Measurements from ENCODE around the gene CSF3. TPM values are rescaled to one million over a fixed set of nuclear protein-coding genes. Genes with fewer than 3 reads are reported as not detected.

Gene CSF3
- total RNA-seq, 1 experiment from 2014 or later, result not detected

- no peak for TF ChIP-seq ZBTB43 (CRISPR knock-in tag; IDR thresholded peaks at IDR 0.05)
- no peak for TF ChIP-seq NR2C2 (CRISPR knock-in tag; IDR thresholded peaks at IDR 0.05)
Measured at GRCh38 chr17:40020146-40020545, 4.9 kb downstream of the CSF3 start (continued).

- DNase-seq (ENCODE audit: low spot score) (no peak), ATAC-seq (no peak)
- H3K27ac Mint-ChIP-seq, result peak overlapping the region; percentile 53; the same call in 1 of the 2 replicates
- no peaks in the 10 kb centered on the region for H3K9me3 Mint-ChIP-seq
- ChIA-PET CTCF (interaction anchor here (0.5 to 2.0 kb wide), 8 partner anchors 9 to 181 kb away, joined by 3 to 11 read pairs (median 4); no protein-coding TSS in a partner anchor), POLR2A (interaction anchor here (1.0 kb wide), 1 partner anchor 106 kb away, joined by 4 read pairs; no protein-coding TSS in a partner anchor)
- H3K4me3 Mint-ChIP-seq, result no peak overlapping the region
- no peaks in the 10 kb centered on the region for H3K27me3 Mint-ChIP-seq (ENCODE audit: low read depth)
- H3K4me1 Mint-ChIP-seq, result peaks cover 24% of the 10 kb centered on the region
- peaks cover 29% of the 10 kb centered on the region for H3K36me3 Mint-ChIP-seq
- no peak for TF ChIP-seq CTCF (IDR thresholded peaks at IDR 0.05)
Measured at GRCh38 chr17:40021451-40021971, 6.3 kb downstream of the CSF3 start.

GRCh38 chr17:40022497-40022896, 7.3 kb downstream of the CSF3 start:
- Mint-ChIP-seq H3K27ac (no peak overlapping the region), H3K4me3 (no peak overlapping the region), H3K9me3 (no peaks in the 10 kb centered on the region), H3K36me3 (peaks cover 31% of the 10 kb centered on the region), H3K27me3 (ENCODE audit: low read depth) (no peaks in the 10 kb centered on the region), H3K4me1 (peaks cover 21% of the 10 kb centered on the region)
- CTCF ChIA-PET, result interaction anchor here (1.0 to 2.0 kb wide), 4 partner anchors 10 to 64 kb away, joined by 3 to 11 read pairs (median 7); no protein-coding TSS in a partner anchor
- TF ChIP-seq MYBL2 (CRISPR knock-in tag; IDR thresholded peaks at IDR 0.05) (no peak), NFE2L1 (CRISPR knock-in tag; IDR thresholded peaks at IDR 0.05) (no peak), ZNF416 (CRISPR knock-in tag; IDR thresholded peaks at IDR 0.05) (no peak), E2F5 (CRISPR knock-in tag; IDR thresholded peaks at IDR 0.05) (no peak), CREB1 (CRISPR knock-in tag; IDR thresholded peaks at IDR 0.05) (no peak), FOXP1 (CRISPR knock-in tag; IDR thresholded peaks at IDR 0.05; ENCODE audit: borderline replicate concordance) (no peak), TEAD4 (CRISPR knock-in tag; IDR thresholded peaks at IDR 0.05) (no peak)
- DNase-seq (ENCODE audit: low spot score) (no peak), ATAC-seq (no peak)
- POLR2A ChIA-PET, result interaction anchor here (1.0 kb wide), 1 partner anchor 107 kb away, joined by 4 read pairs; no protein-coding TSS in a partner anchor

GRCh38 chr17:40022961-40023541, 7.8 kb downstream of the CSF3 start:
- H3K36me3 Mint-ChIP-seq, result peaks cover 31% of the 10 kb centered on the region
- H3K4me1 Mint-ChIP-seq, result peaks cover 16% of the 10 kb centered on the region
- no peak overlapping the region for H3K4me3 Mint-ChIP-seq
- ChIA-PET POLR2A (no interaction called here), CTCF (interaction anchor here (1.0 to 1.2 kb wide), 2 partner anchors 12 to 63 kb away, joined by 3 to 5 read pairs; no protein-coding TSS in a partner anchor)
- H3K27ac Mint-ChIP-seq, result no peak overlapping the region
- no peak for TF ChIP-seq CREB1 (CRISPR knock-in tag; IDR thresholded peaks at IDR 0.05)
- no peak for TF ChIP-seq CREM (CRISPR knock-in tag; IDR thresholded peaks at IDR 0.05)
- no peak for TF ChIP-seq SOX15 (CRISPR knock-in tag; IDR thresholded peaks at IDR 0.05)
- no peak for TF ChIP-seq GTF2I (CRISPR knock-in tag; conservative IDR thresholded peaks at IDR 0.05)
- no peak for TF ChIP-seq ZNF281 (CRISPR knock-in tag; IDR thresholded peaks at IDR 0.05)
- TF ChIP-seq FOXP4 (CRISPR knock-in tag; IDR thresholded peaks at IDR 0.05), result no peak
- TF ChIP-seq NFYB (CRISPR knock-in tag; conservative IDR thresholded peaks at IDR 0.05; ENCODE audit: low read depth), result no peak
- TF ChIP-seq ZBTB43 (CRISPR knock-in tag; IDR thresholded peaks at IDR 0.05), result no peak
- H3K9me3 Mint-ChIP-seq, result no peaks in the 10 kb centered on the region
- DNase-seq (ENCODE audit: low spot score) (no peak), ATAC-seq (no peak)
- no peaks in the 10 kb centered on the region for H3K27me3 Mint-ChIP-seq (ENCODE audit: low read depth)
